ENCODE measurements around the gene DOCK2. TPM values are rescaled to one million over a fixed set of nuclear protein-coding genes. Genes with fewer than 3 reads are reported as not detected.

The DOCK2 gene
- total and polyA plus RNA-seq, 2 of the 8 experiments (the other 6 are each of a cell fraction or from before 2014, with no cell fraction given): 3.9 to 5.7 TPM

- TF ChIP-seq SUZ12 (IDR thresholded peaks at IDR 0.05; ENCODE audit: low read length) (no peak), JUND (IDR thresholded peaks at IDR 0.05; ENCODE audit: low read length) (no peak), KDM1A (IDR thresholded peaks at IDR 0.05; ENCODE audit: borderline replicate concordance, low read length) (no peak), RFX5 (IDR thresholded peaks at IDR 0.05; ENCODE audit: borderline replicate concordance, low read depth, low read length) (no peak), ASH2L (IDR thresholded peaks at IDR 0.05; ENCODE audit: low read length) (no peak), EZH2 (IDR thresholded peaks at IDR 0.05; ENCODE audit: low read depth, low read length, severe bottlenecking) (no peak), POLR2A (IDR thresholded peaks at IDR 0.05; ENCODE audit: control extremely low read depth in 1 of 2, low read depth in 2 of 2, low read length in 2 of 2) (no peak), ZNF274 (IDR thresholded peaks at IDR 0.05; ENCODE audit: borderline replicate concordance, extremely low read depth, low read length) (no peak), BACH1 (IDR thresholded peaks at IDR 0.05; ENCODE audit: low read length) (no peak)
Observed at GRCh38 chr5:169670769-169671525, 33.9 kb downstream of the DOCK2 start (continued).
